GM20000 (cell line): ENCODE results near the gene PRPF8.
"Not testable (repeated sequence)": the region's sequence is repeated elsewhere in the genome, so short reads cannot be mapped to it uniquely, and the experiment has no call there.

Source experiments
- DNase-seq: peaks from one replicate; pipeline ENCODE4 v3.0.0; 2012; ENCODE audit warnings: low spot score
- TF ChIP-seq, protein P1 (sequence below): IDR thresholded peaks from 2 replicates; pipeline ENCODE4 v1.5.1; 2012; ENCODE audit warnings: mild to moderate bottlenecking, control low read depth; ENCODE audit errors: extremely low read depth, missing control alignments

The PRPF8 gene

DNA sequence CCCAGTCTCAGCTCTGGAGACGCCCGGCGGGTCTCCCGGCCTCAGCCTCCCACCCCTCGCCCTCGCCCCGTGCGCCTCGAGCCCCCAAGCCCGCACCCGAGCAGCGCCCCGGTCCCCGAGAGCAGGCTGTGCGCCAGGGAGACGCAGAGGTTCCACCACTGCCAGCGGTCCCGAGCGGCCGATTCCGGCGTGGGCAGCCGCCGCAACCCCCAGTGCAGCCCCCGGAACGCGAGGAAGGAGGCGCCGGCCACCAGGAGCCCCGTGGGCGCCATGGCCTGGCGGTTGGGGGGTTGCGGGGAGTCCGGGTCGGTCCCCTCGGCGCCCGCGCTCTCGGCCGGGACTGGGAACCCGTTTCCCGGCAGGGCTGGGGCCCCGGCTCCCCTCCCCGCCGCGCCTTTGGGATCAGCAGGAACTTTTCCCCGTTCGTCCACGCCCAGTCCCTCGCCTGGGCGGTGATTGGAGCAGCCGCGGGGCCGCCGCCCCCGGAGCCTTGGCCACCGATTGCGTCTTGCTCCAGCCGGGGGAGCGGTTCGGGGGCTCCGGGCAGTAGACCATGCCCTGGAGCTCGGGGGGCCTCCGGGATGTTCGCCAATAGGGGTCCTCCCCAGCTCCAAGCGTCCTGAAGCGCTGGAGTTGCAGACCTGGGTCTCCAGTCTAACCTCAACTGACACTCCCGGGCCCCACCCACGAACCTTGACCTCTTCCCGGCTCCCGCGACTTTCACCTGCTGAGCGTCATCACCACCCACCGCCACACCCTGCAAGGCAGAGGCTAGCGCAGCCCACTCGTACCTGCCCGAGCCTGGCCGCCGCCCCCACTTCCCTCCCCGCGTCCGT lies 25.5 kb upstream of the PRPF8 start, which contains the start of gene TLCD2:
Gene TLCD2, minus strand, starts transcription at position 407 of the 836 bp plus-strand sequence. Its CDS starts 135 bp downstream, at position 272.
- DNase-seq, result peak; percentile 54
- TF ChIP-seq, protein P1, sequence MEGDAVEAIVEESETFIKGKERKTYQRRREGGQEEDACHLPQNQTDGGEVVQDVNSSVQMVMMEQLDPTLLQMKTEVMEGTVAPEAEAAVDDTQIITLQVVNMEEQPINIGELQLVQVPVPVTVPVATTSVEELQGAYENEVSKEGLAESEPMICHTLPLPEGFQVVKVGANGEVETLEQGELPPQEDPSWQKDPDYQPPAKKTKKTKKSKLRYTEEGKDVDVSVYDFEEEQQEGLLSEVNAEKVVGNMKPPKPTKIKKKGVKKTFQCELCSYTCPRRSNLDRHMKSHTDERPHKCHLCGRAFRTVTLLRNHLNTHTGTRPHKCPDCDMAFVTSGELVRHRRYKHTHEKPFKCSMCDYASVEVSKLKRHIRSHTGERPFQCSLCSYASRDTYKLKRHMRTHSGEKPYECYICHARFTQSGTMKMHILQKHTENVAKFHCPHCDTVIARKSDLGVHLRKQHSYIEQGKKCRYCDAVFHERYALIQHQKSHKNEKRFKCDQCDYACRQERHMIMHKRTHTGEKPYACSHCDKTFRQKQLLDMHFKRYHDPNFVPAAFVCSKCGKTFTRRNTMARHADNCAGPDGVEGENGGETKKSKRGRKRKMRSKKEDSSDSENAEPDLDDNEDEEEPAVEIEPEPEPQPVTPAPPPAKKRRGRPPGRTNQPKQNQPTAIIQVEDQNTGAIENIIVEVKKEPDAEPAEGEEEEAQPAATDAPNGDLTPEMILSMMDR, result no peak

DNA sequence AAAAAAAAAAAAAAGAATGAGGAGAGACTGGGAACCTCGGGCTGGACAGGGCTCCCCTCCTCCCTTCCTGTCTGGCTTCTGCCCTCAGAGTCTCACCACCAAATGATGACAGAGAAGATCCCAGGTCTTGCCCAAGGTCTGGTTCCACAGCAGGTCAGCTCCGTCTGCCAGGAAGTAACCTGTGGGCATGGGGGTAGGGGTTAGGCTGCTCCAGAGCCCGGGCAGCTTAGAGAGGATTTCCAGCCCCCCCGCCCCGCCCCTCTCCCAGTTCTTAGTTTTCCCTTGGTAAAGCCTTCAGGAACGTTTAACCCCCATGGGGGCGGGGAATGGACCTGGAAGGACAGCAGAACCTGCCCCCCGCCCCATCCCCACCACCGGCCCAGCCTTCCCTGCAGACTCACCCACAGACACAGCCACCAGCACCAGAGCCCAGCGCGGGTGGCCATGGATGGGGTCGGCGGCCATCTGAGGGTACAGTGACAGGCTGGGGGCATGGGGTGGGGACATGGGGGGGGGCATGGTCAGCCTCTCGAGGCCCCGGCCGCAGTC lies 24.8 kb upstream of the PRPF8 start:
- TF ChIP-seq, protein P1, result no peak
- no peak for DNase-seq

DNA sequence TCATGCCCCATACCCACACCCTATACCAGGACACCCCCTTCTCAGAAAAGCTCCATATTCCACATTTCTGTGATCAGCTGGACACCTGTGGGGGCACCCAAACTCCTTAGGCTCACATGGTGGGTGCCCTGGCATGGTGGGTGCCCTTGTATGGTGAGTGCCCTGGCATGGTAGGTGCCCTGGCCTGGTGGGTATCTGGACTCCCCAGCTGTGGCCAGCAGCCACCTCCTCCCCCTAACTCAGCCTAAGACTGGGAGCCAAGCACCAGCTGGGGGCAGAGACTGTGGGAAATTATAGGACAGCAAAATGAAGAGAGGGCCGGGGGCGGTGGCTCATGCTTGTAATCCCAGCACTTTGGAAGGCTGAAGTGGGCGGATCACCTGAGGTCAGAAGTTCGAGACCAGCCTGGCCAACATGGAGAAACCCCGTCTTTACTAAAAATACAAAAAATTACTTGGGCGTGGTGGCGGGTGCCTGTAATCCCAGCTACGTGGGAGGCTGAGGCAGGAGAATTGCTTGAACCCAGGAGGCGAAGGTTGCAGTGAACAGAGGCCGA lies 24.2 kb upstream of the PRPF8 start:
- DNase-seq, result not testable (repeated sequence)

DNA sequence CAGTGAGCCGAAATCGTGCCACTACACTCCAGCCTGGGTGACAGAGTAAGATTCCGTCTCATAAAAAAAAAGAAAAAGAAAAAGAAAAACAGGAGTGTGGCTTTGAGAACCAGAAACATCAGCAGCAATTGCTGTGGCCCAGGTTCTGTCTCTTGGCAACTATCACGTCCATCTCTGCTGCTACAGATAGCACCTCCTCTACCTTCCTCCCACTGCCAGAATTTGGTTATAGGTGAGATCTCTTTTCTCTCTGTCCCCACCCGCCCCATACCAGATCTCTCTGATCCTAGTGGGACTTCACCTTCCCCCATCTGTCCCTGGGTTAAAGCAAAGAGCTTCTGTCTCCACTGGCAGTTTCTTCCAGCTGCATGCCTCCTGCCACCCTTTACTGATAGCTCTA lies 22.4 kb upstream of the PRPF8 start:
- DNase-seq, result no peak
- TF ChIP-seq, protein P1, result no peak

DNA sequence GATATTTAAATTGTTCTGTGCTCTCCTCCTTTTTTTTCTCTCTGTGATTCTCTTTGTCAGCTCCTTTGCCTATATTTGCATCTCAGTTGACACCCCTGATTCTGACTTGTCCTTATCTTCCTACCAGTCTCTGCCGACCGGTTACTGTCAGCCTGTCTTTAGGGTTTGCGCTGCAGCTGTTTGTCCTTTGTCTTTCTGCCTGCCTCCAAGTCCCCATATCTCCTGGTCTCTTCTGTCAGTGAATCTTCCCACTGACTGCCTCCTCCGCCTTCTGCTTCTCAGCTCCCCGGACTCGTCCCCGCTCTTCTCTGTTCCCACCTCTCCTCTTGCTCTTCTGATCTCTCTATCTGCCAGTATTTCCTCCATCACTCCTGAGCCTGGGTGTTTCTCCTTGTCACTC lies 20.3 kb upstream of the PRPF8 start:
- no peak for DNase-seq
- TF ChIP-seq, protein P1, result no peak

DNA sequence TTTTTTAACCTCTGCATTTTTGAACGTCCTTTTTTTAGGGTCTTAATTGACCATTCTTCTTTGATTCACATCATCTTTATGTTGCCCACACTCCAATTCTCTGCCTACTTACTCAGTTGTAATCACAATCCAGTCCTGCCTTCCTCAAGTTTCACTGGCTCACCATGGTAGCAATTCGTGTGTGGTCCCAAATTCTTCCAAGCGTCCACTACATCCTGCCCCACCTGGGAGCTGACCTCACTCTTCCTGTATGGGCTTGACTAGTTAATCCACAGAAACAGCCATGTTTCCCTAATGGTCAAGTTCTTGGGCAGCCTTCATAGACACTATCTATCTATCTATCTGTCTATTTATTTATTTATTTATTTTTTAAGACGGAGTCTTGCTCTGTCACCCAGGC lies 18.4 kb upstream of the PRPF8 start:
- TF ChIP-seq, protein P1, result no peak
- no peak for DNase-seq

DNA sequence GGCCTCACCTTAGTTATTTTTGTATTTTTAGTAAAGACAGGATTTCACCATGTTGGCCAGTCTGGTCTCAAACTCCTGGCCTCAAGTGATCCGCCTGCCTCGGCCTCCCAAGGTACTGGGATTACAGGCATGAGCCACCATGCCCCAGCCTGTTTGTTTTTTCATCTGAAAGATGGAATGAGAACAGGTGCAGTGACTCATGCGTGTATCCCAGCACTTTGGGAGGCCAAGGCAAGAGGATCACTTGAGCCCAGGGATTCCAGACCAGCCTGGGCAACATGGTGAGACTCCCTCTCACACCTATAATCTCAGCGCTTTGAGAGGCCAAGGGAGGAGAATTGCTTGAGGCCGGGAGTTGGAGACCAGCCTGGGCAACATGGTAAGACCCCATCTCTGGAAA lies 15.2 kb upstream of the PRPF8 start:
- DNase-seq, result not testable (repeated sequence)

DNA sequence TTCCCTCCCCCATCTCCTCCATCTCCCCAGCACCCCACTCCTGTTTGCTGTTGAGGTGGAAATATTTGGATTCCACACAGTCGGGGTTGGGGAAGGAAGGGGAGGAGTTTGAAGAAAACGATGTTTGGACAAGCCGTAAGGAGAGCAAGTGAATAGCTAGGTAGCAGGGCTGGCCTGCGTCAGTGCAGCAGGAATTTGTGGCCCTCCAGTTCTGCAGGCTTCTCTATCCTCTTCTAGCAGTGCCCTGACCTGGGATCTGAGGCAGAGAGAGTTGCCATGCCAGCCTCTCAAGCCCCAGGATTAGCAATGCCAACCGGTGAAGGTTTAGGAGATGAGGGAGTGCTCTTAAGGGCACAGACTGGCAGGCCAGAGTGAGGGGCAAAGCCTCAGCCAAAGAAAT lies 13.0 kb upstream of the PRPF8 start:
- TF ChIP-seq, protein P1, result no peak
- DNase-seq, result no peak
